Esophagus (tissue), 2 donors: ENCODE measurements around the gene HSPA14. TPM values are rescaled to one million over a fixed set of nuclear protein-coding genes. Genes with fewer than 3 reads are reported as not detected.
"Not testable (repeated sequence)": the region's sequence is repeated elsewhere in the genome, so short reads cannot be mapped to it uniquely, and the experiment has no call there.

Experiments used
- H3K27ac ChIP-seq, 2 donors: one replicate each; pipeline ENCODE4 v1.5.1; 2013; ENCODE audit warnings: low read depth in 2 of 2, mild to moderate bottlenecking in 2 of 2, inconsistent platforms in 1 of 2, low read length in 1 of 2, moderate library complexity in 1 of 2
- H3K27me3 ChIP-seq, 2 donors: one replicate each; pipeline ENCODE4 v1.6.1; 2013; ENCODE audit warnings: low read length in 2 of 2, control low read depth in 1 of 2, mild to moderate bottlenecking in 1 of 2; ENCODE audit not compliant: insufficient read depth in 2 of 2, control insufficient read depth in 1 of 2
- H3K36me3 ChIP-seq, 2 donors: one replicate each; pipeline ENCODE4 v1.6.1; 2013; ENCODE audit warnings: low read length in 1 of 2; ENCODE audit not compliant: control insufficient read depth in 2 of 2, insufficient read depth in 2 of 2
- H3K4me1 ChIP-seq, 2 donors: one replicate each; pipeline ENCODE4 v1.6.1; 2013; ENCODE audit warnings: low read length in 1 of 2; ENCODE audit not compliant: control insufficient read depth in 2 of 2, insufficient read depth in 2 of 2
- H3K4me3 ChIP-seq, 2 donors: one replicate each; pipeline ENCODE4 v1.5.1; 2013; ENCODE audit warnings: low read length in 2 of 2, mild to moderate bottlenecking in 2 of 2, low read depth in 1 of 2, moderate library complexity in 1 of 2
- H3K9me3 ChIP-seq, 2 donors: one replicate each; pipeline ENCODE4 v1.6.1; 2013; ENCODE audit warnings: mild to moderate bottlenecking in 2 of 2, low read depth in 1 of 2, low read length in 1 of 2, moderate library complexity in 1 of 2; ENCODE audit not compliant: control insufficient read depth in 2 of 2, insufficient read depth in 1 of 2
- WGBS, 2 donors: extraction: QIAGEN DNeasy Blood & Tissue Kit; methylation state at CpG; one replicate each; pipeline ENCODE4 v1.1.7; 2013; 5-methylcytosine and 5-hydroxymethylcytosine counted together
- polyA plus RNA-seq, 2 donors: library from polyadenylated mRNA; stranded (reverse); fragments of 200-250 nt; gene quantifications; one replicate each; pipeline ENCODE4 v1.2.3, GENCODE V29; 2013
- donor health status: healthy with polysubstance abuse.
- donor health status: Bipolar disorder and iron deficiency.

The HSPA14 gene
- polyA plus RNA-seq, 2 donors = 8.8 to 13.4 TPM

DNA sequence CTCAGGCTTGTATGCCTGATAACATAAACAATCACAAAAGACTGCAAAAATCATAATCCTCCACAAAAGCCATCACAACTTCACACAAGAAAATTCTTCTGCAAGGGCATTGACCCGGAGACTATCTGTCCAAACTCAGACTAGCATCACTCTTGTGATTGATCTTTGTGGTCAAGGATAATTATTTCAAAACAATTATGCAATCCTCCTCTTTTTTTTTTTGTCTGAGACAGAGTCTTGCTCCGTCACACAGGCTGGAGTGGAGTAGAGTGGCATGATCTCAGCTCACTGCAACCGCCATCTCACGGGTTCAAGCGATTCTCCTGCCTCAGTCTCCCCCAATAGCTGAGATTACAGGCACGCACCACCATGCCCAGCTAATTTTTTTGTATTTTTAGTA lies 22.4 kb upstream of the HSPA14 start:
- no peak overlapping the region for H3K27ac ChIP-seq
- H3K4me3 ChIP-seq = no peak overlapping the region
- WGBS, 2 donors = 86 to 87% methylated on average over 6 of the region's 6 CpGs
- no peaks in the 10 kb centered on the region for H3K36me3 ChIP-seq
- no peaks in the 10 kb centered on the region for H3K9me3 ChIP-seq
- H3K4me1 ChIP-seq = no peaks in the 10 kb centered on the region
- H3K27me3 ChIP-seq = no peaks in the 10 kb centered on the region

DNA sequence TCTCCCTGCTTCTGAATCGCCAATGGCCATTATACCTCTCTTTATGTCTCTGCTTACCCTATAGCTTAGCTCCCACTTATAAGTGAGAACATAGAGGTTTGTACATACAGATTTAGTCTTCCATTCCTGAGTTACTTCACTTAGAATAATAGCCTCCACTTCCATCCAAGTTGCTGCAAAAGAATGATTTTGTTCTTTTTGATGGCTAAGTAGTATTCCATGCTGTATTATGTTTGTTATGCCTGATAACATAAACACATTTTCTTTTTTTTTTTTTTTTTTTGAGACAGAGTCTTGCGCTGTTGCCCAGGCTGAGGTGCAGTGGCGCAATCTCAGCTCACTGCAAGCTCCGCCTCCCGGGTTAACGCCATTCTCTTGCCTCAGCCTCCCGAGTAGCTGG lies 21.4 kb upstream of the HSPA14 start:
- H3K9me3 ChIP-seq, H3K27me3 ChIP-seq, H3K27ac ChIP-seq, H3K4me3 ChIP-seq, H3K36me3 ChIP-seq, H3K4me1 ChIP-seq: not testable (repeated sequence)
- 98 to 99% methylated on average over 7 of the region's 7 CpGs for WGBS, 2 donors

DNA sequence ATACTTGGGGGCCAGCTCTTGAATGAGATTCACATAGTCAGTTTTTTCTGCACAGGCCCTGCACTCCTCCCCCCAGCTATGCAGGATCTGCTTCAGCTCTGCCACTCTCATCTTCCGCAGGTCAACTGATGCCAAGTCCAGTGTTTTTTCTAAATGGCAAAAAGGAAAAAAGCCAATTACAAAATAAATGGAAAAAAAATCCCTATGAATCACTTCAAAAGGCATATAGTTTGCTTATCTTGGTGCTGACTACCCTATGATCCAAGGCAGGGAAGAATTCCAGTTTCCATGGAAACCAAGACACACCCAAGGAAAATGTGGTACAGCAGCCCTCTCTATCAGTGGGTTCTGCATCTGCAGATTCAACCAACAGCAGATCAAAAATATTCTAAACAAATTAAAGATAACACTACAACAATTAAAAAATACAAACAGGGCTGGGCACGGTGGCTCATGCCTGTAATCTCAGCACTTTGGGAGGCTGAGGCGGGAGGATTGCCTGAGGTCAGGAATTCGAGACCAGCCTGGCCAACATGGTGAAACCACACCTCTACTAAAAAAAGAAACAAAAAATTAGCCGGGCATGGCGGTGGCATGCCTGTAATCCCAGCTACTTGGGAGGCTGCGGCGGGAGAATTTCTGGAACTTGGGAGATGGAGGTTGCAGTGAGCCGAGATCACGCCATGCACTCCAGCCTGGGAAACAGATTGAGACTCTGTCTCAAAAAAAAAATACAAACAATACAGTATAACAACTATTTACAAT lies 17.9 kb upstream of the HSPA14 start:
- Histone ChIP-seq H3K4me3 (no peak overlapping the region), H3K9me3 (no peaks in the 10 kb centered on the region), H3K4me1 (no peaks in the 10 kb centered on the region), H3K27ac (no peak overlapping the region), H3K36me3 (no peaks in the 10 kb centered on the region), H3K27me3 (no peaks in the 10 kb centered on the region)
- WGBS, 2 donors = 79 to 86% methylated on average over 10 of the region's 10 CpGs

DNA sequence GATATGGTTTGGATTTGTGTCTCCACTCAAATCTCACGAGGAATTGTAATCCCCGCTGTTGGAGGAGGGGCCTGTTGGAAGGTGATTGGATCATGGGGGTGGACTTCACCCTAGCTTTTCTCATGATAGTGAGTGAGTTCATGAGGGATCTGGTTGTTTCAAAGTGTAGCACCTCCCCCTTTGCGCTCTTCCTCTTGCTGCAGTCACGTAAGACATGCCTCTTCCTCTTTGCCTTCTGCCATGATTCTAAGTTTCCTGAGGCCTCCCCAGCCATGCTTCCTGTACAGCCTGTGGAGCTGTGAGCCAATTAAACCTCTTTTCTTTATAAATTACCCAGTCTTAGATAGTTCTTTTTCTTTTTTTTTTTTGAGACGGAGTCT lies 17.3 kb upstream of the HSPA14 start:
- Histone ChIP-seq H3K27me3 (no peaks in the 10 kb centered on the region), H3K36me3 (no peaks in the 10 kb centered on the region), H3K4me3 (no peak overlapping the region), H3K9me3 (no peaks in the 10 kb centered on the region), H3K27ac (no peak overlapping the region), H3K4me1 (no peaks in the 10 kb centered on the region)
- 90 to 98% methylated on average over 5 of the region's 5 CpGs for WGBS, 2 donors

DNA sequence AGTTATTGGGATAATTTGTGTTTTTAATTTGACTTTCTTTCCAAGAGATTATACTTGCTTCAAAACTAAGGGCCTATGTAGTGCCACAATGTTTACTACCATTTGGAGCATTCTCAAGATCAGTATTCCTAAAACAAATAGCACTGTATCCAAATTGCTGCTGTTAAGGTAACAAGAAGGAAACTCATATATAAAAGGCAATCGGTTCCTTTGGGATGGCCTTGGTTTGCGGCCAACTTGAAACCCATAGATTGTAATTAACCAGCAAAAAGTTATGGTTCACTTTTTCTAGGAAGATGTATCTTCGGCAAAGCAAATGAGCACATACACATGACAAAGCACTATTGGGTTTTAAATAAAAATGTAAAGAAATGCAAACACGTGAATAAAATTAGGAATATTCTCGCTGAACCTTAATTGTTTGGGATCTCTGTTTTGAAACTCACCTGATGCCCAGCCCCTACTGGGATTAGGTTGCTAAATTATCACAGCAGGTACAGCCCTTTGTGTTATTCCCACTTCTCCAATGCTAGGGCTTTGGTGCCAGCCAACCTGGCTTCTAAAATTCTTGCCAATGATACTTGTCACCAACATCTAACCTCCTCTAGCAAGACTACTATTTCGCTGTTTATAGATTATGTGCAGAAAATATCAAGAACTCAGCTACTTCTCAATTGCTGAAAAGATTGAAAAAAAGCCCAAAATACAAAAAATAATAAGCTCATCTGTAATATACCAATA lies 16.3 kb upstream of the HSPA14 start:
- Histone ChIP-seq H3K27ac (no peak overlapping the region), H3K4me3 (no peak overlapping the region), H3K9me3 (no peaks in the 10 kb centered on the region), H3K4me1 (no peaks in the 10 kb centered on the region), H3K27me3 (no peaks in the 10 kb centered on the region), H3K36me3 (no peaks in the 10 kb centered on the region)
- WGBS, 2 donors = 74 to 85% methylated on average over 6 of the region's 6 CpGs

DNA sequence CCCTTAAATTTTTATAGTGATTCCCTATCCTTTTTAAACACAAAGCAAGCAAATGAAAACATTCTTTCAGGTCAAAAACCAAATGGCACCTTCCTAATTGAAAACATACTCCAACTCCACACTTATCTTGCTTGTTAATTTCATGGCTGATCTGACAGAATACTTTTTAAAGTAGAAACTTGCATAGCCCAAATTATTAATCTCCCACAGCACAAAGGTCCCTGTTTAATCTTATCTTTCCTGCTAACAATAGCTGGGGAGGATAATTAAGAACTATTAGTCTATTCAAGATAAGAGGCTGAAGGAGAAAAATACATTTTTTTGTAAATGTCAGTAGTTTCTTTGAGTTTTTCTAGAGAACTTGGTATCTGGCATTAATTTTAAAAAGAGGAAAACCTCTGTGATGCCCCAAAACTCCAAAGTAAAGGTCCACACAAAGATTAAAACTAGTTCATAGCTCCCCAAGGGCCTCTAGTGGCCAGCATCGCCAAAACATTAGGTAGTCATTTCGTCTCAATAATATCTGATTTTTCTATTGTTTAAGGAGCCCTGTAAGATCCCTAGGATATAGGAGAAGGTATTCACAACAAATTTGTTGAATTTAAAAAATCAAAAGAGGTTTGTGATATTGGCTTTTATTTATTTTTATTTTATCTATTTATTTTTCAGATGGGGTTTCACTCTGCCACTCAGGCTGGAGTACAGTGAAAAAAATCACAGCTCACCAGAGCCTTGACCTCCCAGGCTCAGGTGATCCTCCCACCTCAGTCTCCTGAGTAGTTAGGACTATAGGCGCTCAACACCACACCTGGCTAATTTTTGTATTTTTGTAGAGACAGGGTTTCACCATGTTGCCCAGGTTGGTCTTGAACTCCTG lies 15.0 kb upstream of the HSPA14 start:
- Histone ChIP-seq H3K9me3 (no peaks in the 10 kb centered on the region), H3K4me3 (no peak overlapping the region), H3K36me3 (no peaks in the 10 kb centered on the region), H3K27ac (no peak overlapping the region), H3K4me1 (no peaks in the 10 kb centered on the region), H3K27me3 (no peaks in the 10 kb centered on the region)
- 34 to 35% methylated on average over 3 of the region's 3 CpGs for WGBS, 2 donors

DNA sequence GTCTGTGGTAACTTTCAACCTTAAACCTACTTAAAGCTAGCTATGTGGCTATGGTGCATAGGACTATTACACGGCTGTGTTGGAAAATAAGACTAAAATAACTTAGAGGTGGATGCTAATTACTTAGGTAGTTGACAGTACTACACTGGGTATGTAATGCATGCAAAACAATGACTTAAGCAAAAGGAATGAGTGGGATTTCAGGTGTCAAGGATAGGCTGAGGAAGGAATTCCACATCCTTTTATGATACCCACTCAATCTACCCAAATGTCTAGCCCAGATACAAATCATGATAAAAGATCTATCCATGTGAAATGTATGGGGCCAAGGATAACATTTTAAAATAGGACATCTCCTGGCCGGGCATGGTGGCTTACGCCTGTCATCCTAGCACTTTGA lies 14.1 kb upstream of the HSPA14 start:
- Histone ChIP-seq H3K9me3 (no peaks in the 10 kb centered on the region), H3K27me3 (no peaks in the 10 kb centered on the region)
- WGBS, 2 donors = 89 to 91% methylated on average over 3 of the region's 3 CpGs

DNA sequence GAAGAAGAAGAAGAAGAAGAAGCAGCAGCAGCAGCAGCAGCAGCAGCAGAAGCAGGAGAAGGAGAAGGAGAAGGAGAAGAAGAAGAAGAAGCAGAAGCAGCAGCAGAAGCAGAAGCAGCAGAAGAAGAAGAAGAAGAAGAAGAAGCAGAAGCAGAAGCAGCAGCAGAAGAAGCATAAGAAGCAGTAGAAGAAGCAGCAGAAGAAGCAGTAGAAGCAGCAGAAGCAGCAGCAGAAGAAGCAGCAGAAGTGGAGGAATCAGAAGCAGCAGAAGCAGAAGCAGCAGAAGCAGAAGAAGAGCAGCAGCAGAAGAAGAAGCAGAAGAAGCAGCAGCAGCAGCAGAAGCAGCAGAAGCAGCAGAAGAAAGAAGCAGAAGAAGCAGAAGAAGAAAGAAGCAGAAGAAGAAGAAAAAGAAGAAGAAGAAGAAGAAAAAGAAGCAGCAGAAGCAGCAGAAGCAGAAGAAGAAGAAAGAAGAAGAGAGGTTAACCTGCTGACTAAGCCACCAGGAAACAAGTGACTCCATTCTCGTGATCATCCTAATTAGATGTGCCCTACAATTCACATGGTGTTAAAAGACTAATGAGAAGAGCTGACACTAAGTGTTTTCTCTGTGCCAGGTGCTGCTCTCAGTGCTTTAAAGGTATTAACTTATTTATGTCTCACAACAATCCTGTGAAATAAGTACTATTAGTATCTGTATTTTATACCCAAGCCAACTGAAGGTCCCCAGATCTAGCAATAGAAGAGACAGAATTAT lies 11.9 kb upstream of the HSPA14 start:
- H3K4me3 ChIP-seq = no peak overlapping the region
- H3K27me3 ChIP-seq = no peaks in the 10 kb centered on the region
- H3K4me1 ChIP-seq = no peaks in the 10 kb centered on the region
- no peak overlapping the region for H3K27ac ChIP-seq
- 41 to 53% methylated on average over 1 of the region's 1 CpG for WGBS, 2 donors
- H3K9me3 ChIP-seq = no peaks in the 10 kb centered on the region
- H3K36me3 ChIP-seq = no peaks in the 10 kb centered on the region

More for the DNA sequence above, 14.1 kb upstream of the HSPA14 start:
- Histone ChIP-seq H3K27ac (no peak overlapping the region), H3K36me3 (no peaks in the 10 kb centered on the region), H3K4me1 (no peaks in the 10 kb centered on the region), H3K4me3 (no peak overlapping the region)

DNA sequence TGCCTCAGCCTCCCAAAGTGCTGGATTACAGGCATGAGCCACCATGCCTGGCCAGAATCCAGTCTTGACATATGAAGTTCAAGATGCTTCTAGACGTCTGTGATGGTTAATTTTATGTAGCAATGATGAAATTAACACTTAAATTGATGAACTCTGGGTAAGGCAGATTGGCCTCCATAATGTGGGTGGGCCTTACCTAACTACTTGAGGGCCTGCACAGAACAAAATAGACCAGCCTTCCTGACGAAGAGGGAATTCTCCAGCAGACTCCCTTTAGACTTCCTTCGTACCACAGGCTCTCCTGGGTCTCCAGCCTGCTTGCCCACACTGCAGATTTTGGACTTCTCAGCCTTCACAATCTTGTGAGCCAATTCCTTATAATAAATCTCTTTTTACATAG lies 5.0 kb upstream of the HSPA14 start:
- H3K4me3 ChIP-seq = no peak overlapping the region
- no peak overlapping the region for H3K27ac ChIP-seq
- 74 to 79% methylated on average over 3 of the region's 3 CpGs for WGBS, 2 donors
- H3K4me1 ChIP-seq = no peaks in the 10 kb centered on the region
- H3K9me3 ChIP-seq = no peaks in the 10 kb centered on the region
- no peaks in the 10 kb centered on the region for H3K27me3 ChIP-seq
- H3K36me3 ChIP-seq = no peaks in the 10 kb centered on the region
